Tibial artery (tissue), 4 donors: Measurements from ENCODE around the gene MKLN1.
"Not testable (repeated sequence)": the region's sequence is repeated elsewhere in the genome, so short reads cannot be mapped to it uniquely, and the experiment has no call there.

Experiments
- DNase-seq, 2 donors: peaks; one replicate each; pipeline ENCODE4 v3.0.0-alpha.2; 2019
- H3K27ac ChIP-seq, 2 donors: fragments of 200-600 bp; sonication (generic) in 1 of 2; 1 replicate in 1 of 2; 2 replicates in 1 of 2; pipeline ENCODE4 v1.5.1; 2018 to 2019; ENCODE audit warnings: mild to moderate bottlenecking in 1 of 2
- H3K27me3 ChIP-seq, 2 donors: fragments of 200-600 bp; sonication (generic) in 1 of 2; one replicate each; pipeline versions ENCODE4 v1.5.1 to v1.6.0; 2016 to 2019
- H3K36me3 ChIP-seq, 3 donors: fragments of 200-600 bp; sonication (generic) in 2 of 3; one replicate each; pipeline ENCODE4 v1.5.1; 2016 to 2019; ENCODE audit warnings: mild to moderate bottlenecking in 2 of 3
- H3K4me1 ChIP-seq, 4 donors: fragments of 200-600 bp; sonication (generic) in 2 of 4; 1 replicate in 3 of 4; 2 replicates in 1 of 4; pipeline ENCODE4 v1.5.1; 2016 to 2019
- H3K4me3 ChIP-seq, 2 donors: fragments of 200-600 bp; sonication (generic) in 1 of 2; 1 replicate in 1 of 2; 2 replicates in 1 of 2; pipeline ENCODE4 v1.5.1; 2018 to 2019; ENCODE audit warnings: mild to moderate bottlenecking in 2 of 2
- H3K9me3 ChIP-seq, 3 donors: fragments of 200-600 bp; sonication (generic) in 1 of 3; one replicate each; pipeline ENCODE4 v1.5.1; 2016 to 2019
- CTCF ChIP-seq, 2 experiments: fragments of 200-600 bp in 1 of 2; fragments of 450-650 bp in 1 of 2; IDR thresholded peaks; one replicate each; pipeline ENCODE4 v1.5.1; 2017 to 2019; ENCODE audit warnings: antibody characterized with exemption in 2 of 2, mild to moderate bottlenecking in 1 of 2, moderate library complexity in 1 of 2
- intact Hi-C: fragments of 100-400 bp; cut with DNase I; formaldehyde crosslinking; loops from one replicate; pipeline ENCODE4 v1.15.0; 2023; ENCODE audit warnings: low total_unique reads

The MKLN1 gene

GRCh38 chr7:131511071-131511470, 183.4 kb downstream of the MKLN1 start:
- H3K27ac ChIP-seq = no peak overlapping the region
- H3K4me1 ChIP-seq = peaks cover 0 to 34% (median 13%) of the 10 kb centered on the region in 4 donors
- intact Hi-C loops = no loop called here
- peaks cover 0 to 15% of the 10 kb centered on the region in 2 donors for H3K27me3 ChIP-seq
- TF ChIP-seq CTCF (IDR thresholded peaks at IDR 0.05) = no peak
- no peak overlapping the region for H3K4me3 ChIP-seq
- peaks cover 0 to 3% (median 0%) of the 10 kb centered on the region in 3 donors for H3K36me3 ChIP-seq
- H3K9me3 ChIP-seq = no peaks in the 10 kb centered on the region
- DNase-seq = no peak

GRCh38 chr7:131511774-131512535, 184.3 kb downstream of the MKLN1 start:
- H3K4me3 ChIP-seq = no peak overlapping the region
- no peak for DNase-seq
- no peaks in the 10 kb centered on the region for H3K36me3 ChIP-seq
- H3K9me3 ChIP-seq = no peaks in the 10 kb centered on the region
- peak overlapping the region; percentile 18 to 40 for H3K27ac ChIP-seq
- H3K4me1 ChIP-seq = peaks cover 0 to 34% (median 13%) of the 10 kb centered on the region in 4 donors
- intact Hi-C loops = no loop called here
- TF ChIP-seq CTCF (IDR thresholded peaks at IDR 0.05) = no peak
- H3K27me3 ChIP-seq = peaks cover 0 to 6% of the 10 kb centered on the region in 2 donors

GRCh38 chr7:131513245-131514061, 185.8 kb downstream of the MKLN1 start:
- no peaks in the 10 kb centered on the region for H3K36me3 ChIP-seq
- intact Hi-C loops = no loop called here
- H3K4me1 ChIP-seq = peaks cover 0 to 31% (median 10%) of the 10 kb centered on the region in 4 donors
- no peaks in the 10 kb centered on the region for H3K9me3 ChIP-seq
- peak overlapping the region in 1 of 2 donors; percentile 43 for H3K27ac ChIP-seq
- no peak overlapping the region for H3K4me3 ChIP-seq
- H3K27me3 ChIP-seq = no peaks in the 10 kb centered on the region
- DNase-seq = peak; percentile 81 to 90
- TF ChIP-seq CTCF (IDR thresholded peaks at IDR 0.05) = peak; percentile 89 to 94

GRCh38 chr7:131515471-131515870, 187.8 kb downstream of the MKLN1 start:
- intact Hi-C loops = not testable (repeated sequence)

GRCh38 chr7:131517218-131517923, 189.7 kb downstream of the MKLN1 start:
- peak; percentile 10 to 33 for DNase-seq
- no peak for TF ChIP-seq CTCF (IDR thresholded peaks at IDR 0.05)
- H3K9me3 ChIP-seq = no peaks in the 10 kb centered on the region
- H3K27ac ChIP-seq = no peak overlapping the region
- H3K36me3 ChIP-seq = no peaks in the 10 kb centered on the region
- no peaks in the 10 kb centered on the region for H3K27me3 ChIP-seq
- intact Hi-C loops = no loop called here
- H3K4me3 ChIP-seq = no peak overlapping the region
- H3K4me1 ChIP-seq = peaks cover 0 to 38% (median 9%) of the 10 kb centered on the region in 4 donors

More at GRCh38 chr7:131515471-131515870, 187.8 kb downstream of the MKLN1 start:
- H3K27me3 ChIP-seq, H3K36me3 ChIP-seq, H3K4me3 ChIP-seq, H3K9me3 ChIP-seq, H3K27ac ChIP-seq: not testable (repeated sequence)
- H3K4me1 ChIP-seq = peaks cover 0 to 42% (median 11%) of the 10 kb centered on the region in 4 donors
- DNase-seq = peak; percentile 7 to 48
